KMS-11 (cell line): ENCODE data around the gene IL19.

Source experiments
- H2AFZ ChIP-seq: fragments of 200-600 bp; sonication (generic); 2 replicates; pipeline ENCODE4 v1.6.1; 2016; ENCODE audit warnings: antibody characterized with exemption, mixed run types, low read depth
- H3K27ac ChIP-seq: fragments of 200-600 bp; sonication (generic); 2 replicates; pipeline ENCODE4 v1.6.1; 2016; ENCODE audit warnings: mild to moderate bottlenecking, mixed run types
- H3K27me3 ChIP-seq: fragments of 200-600 bp; sonication (generic); 2 replicates; pipeline ENCODE4 v1.6.1; 2017; ENCODE audit warnings: mild to moderate bottlenecking, low read depth, mixed run types, moderate library complexity; ENCODE audit not compliant: insufficient read depth
- H3K36me3 ChIP-seq: fragments of 200-600 bp; sonication (generic); 2 replicates; pipeline ENCODE4 v1.6.1; 2017; ENCODE audit warnings: mild to moderate bottlenecking, mixed run types; ENCODE audit not compliant: insufficient read depth
- H3K4me1 ChIP-seq: fragments of 200-600 bp; sonication (generic); 2 replicates; pipeline ENCODE4 v1.6.1; 2016; ENCODE audit warnings: mild to moderate bottlenecking, low read depth, mixed run types; ENCODE audit not compliant: poor library complexity, severe bottlenecking
- H3K4me2 ChIP-seq: fragments of 200-600 bp; sonication (generic); 2 replicates; pipeline ENCODE4 v1.7.0; 2016; ENCODE audit warnings: mild to moderate bottlenecking, mixed run types
- H3K4me3 ChIP-seq: fragments of 200-600 bp; sonication (generic); IDR thresholded peaks from 2 replicates; pipeline ENCODE4 v1.6.1; 2017; ENCODE audit warnings: low read depth, low read length, mixed read lengths; ENCODE audit not compliant: insufficient read depth
- H3K79me2 ChIP-seq: fragments of 200-600 bp; sonication (generic); 2 replicates; pipeline ENCODE4 v1.6.1; 2016; ENCODE audit warnings: low read depth, mixed run types; ENCODE audit not compliant: insufficient read depth
- H3K9ac ChIP-seq: fragments of 200-600 bp; sonication (generic); 2 replicates; pipeline ENCODE4 v1.6.1; 2016; ENCODE audit warnings: mild to moderate bottlenecking, mixed run types
- H4K20me1 ChIP-seq: fragments of 200-600 bp; sonication (generic); 2 replicates; pipeline ENCODE4 v1.6.1; 2016; ENCODE audit warnings: mild to moderate bottlenecking, mixed run types; ENCODE audit not compliant: insufficient read depth
- TF ChIP-seq, protein P1 (sequence below): fragments of 200-600 bp; sonication (generic); conservative IDR thresholded peaks from 2 replicates; pipeline ENCODE4 v1.6.1; 2017; ENCODE audit warnings: low read depth, mild to moderate bottlenecking, antibody characterized with exemption, low read length, moderate library complexity, mixed read lengths

The IL19 gene

DNA sequence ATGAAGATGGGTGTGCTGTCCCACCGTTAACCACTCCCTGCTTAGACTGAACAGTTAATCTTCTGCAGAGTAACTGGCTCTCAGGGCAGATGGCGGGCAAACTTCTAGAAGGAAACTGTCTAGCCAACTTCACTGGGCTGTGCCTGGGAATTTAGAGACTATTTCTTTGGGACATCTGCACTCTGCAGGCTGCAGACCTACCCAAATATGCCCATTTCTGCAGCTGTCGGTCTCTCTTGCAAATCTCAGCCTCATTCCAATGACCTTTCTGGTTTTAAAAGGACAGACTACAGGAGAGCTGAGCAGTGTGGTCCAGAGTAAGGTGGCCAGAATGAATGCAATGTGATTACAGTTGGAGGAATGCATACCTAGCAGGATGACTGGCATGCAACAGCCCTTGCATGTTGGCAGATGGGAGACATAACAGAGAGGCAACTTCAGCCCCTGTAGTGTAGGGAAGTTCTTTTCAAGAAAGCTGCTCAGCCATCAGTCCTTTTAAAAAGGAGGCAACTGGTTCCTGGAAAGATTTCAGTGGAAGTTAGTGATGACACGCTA lies 68.5 kb downstream of the IL19 start:
- H3K4me3 ChIP-seq, result no peak overlapping the region
- no peaks in the 10 kb centered on the region for H3K4me1 ChIP-seq
- H4K20me1 ChIP-seq, result no peaks in the 10 kb centered on the region
- no peak overlapping the region for H2AFZ ChIP-seq
- H3K4me2 ChIP-seq, result no peak overlapping the region
- TF ChIP-seq, protein P1, sequence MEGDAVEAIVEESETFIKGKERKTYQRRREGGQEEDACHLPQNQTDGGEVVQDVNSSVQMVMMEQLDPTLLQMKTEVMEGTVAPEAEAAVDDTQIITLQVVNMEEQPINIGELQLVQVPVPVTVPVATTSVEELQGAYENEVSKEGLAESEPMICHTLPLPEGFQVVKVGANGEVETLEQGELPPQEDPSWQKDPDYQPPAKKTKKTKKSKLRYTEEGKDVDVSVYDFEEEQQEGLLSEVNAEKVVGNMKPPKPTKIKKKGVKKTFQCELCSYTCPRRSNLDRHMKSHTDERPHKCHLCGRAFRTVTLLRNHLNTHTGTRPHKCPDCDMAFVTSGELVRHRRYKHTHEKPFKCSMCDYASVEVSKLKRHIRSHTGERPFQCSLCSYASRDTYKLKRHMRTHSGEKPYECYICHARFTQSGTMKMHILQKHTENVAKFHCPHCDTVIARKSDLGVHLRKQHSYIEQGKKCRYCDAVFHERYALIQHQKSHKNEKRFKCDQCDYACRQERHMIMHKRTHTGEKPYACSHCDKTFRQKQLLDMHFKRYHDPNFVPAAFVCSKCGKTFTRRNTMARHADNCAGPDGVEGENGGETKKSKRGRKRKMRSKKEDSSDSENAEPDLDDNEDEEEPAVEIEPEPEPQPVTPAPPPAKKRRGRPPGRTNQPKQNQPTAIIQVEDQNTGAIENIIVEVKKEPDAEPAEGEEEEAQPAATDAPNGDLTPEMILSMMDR, result no peak
- no peaks in the 10 kb centered on the region for H3K36me3 ChIP-seq
- H3K79me2 ChIP-seq, result no peaks in the 10 kb centered on the region
- H3K9ac ChIP-seq, result no peak overlapping the region
- H3K27ac ChIP-seq, result no peak overlapping the region
- H3K27me3 ChIP-seq, result no peaks in the 10 kb centered on the region

DNA sequence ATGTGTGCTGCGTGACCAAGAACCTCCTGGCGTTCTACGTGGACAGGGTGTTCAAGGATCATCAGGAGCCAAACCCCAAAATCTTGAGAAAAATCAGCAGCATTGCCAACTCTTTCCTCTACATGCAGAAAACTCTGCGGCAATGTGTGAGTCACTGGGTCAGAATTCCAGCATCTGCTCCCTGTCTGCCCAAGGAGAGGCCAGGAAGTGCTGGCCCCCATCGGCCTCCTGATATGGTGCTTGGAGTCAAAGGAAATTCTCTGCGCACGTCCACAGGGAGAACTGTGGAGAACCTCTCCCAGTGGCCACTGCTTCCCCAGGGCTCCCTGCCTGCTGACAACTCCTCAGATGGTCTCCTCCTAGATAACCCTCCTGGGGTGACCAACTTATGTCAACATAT lies 69.3 kb downstream of the IL19 start:
- no peak overlapping the region for H3K9ac ChIP-seq
- no peaks in the 10 kb centered on the region for H4K20me1 ChIP-seq
- H3K36me3 ChIP-seq, result no peaks in the 10 kb centered on the region
- no peak overlapping the region for H2AFZ ChIP-seq
- H3K27me3 ChIP-seq, result no peaks in the 10 kb centered on the region
- no peak overlapping the region for H3K4me2 ChIP-seq
- no peaks in the 10 kb centered on the region for H3K4me1 ChIP-seq
- TF ChIP-seq, protein P1, result no peak
- H3K4me3 ChIP-seq, result no peak overlapping the region
- no peak overlapping the region for H3K27ac ChIP-seq
- no peaks in the 10 kb centered on the region for H3K79me2 ChIP-seq

DNA sequence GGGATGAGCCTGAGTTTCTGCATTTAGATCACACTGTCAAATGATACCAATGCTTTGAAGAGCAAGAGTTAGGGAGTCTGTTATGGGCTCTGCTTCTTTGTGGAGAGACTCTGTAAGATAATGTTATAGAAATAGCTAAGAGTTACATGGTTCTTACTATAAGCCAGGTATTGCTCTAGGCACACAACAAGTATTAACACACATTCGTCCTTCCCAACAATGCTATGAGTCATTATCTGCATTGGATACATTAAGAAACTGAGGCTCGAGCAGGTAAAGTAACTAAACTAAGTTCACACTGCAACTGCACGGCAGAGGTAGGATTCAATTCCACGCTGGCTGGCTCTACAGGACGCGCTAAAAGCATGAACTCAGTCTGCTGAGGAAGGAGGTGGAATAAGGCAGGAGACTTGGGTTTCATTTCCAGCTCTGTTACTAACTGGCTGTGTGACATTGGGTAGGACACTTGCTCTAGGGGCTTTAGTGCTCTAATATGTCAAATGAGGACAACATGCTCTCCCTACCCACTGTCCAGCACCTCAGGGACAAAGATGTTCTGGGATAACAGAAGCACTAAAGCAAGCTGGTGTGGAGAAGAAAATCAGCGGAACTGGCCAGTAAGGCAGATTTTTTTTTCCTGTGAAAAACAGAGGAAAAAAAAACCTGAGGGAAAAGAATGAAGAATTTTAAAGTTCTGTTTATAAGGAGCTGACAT lies 71.2 kb downstream of the IL19 start:
- no peak overlapping the region for H2AFZ ChIP-seq
- no peaks in the 10 kb centered on the region for H4K20me1 ChIP-seq
- no peak overlapping the region for H3K9ac ChIP-seq
- H3K4me3 ChIP-seq, result no peak overlapping the region
- no peaks in the 10 kb centered on the region for H3K36me3 ChIP-seq
- H3K79me2 ChIP-seq, result no peaks in the 10 kb centered on the region
- H3K4me1 ChIP-seq, result no peaks in the 10 kb centered on the region
- H3K4me2 ChIP-seq, result no peak overlapping the region
- H3K27me3 ChIP-seq, result no peaks in the 10 kb centered on the region
- TF ChIP-seq, protein P1, result no peak
- H3K27ac ChIP-seq, result no peak overlapping the region

DNA sequence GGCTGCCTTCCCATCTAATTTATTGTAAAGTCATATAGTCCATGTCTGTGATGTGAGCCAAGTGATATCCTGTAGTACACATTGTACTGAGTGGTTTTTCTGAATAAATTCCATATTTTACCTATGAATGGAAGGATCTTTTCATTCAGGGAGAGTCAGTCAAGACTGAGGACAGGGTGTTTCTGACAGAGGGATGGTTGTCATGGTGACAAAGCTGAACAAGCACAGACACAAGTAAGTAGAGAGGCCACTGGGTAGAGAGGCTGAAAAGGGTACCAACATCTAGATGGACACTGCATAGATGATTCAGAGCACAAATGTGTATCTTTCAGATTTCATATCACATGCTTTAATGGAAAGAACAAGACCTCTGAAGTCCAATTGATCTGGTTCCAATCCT lies 72.3 kb downstream of the IL19 start:
- H3K27ac ChIP-seq, result no peak overlapping the region
- no peaks in the 10 kb centered on the region for H4K20me1 ChIP-seq
- H2AFZ ChIP-seq, result no peak overlapping the region
- no peaks in the 10 kb centered on the region for H3K79me2 ChIP-seq
- H3K9ac ChIP-seq, result no peak overlapping the region
- no peak overlapping the region for H3K4me3 ChIP-seq
- TF ChIP-seq, protein P1, result no peak
- H3K4me1 ChIP-seq, result no peaks in the 10 kb centered on the region
- H3K36me3 ChIP-seq, result no peaks in the 10 kb centered on the region
- H3K4me2 ChIP-seq, result no peak overlapping the region
- H3K27me3 ChIP-seq, result no peaks in the 10 kb centered on the region
